Hepatocyte (in vitro differentiated cells): ENCODE results near the gene ECT2. TPM values are rescaled to one million over a fixed set of nuclear protein-coding genes. Genes with fewer than 3 reads are reported as not detected.

ENCODE experiments used
- DNase-seq: peaks from one replicate; pipeline ENCODE4 v3.0.0-alpha.2; 2016; ENCODE audit warnings: low spot score
- H2AFZ ChIP-seq: fragments of 200-600 bp; sonication (generic); 2 replicates; pipeline ENCODE4 v1.6.0; 2016; ENCODE audit warnings: antibody characterized with exemption, mild to moderate bottlenecking
- H3K27ac ChIP-seq: fragments of 200-600 bp; sonication (generic); 2 replicates; pipeline ENCODE4 v1.5.1; 2016; ENCODE audit warnings: mild to moderate bottlenecking
- H3K27me3 ChIP-seq: fragments of 200-600 bp; sonication (generic); 2 replicates; pipeline ENCODE4 v1.6.1; 2016
- H3K36me3 ChIP-seq: fragments of 200-600 bp; sonication (generic); replicated peaks from 2 replicates; pipeline ENCODE4 v1.5.1; 2016; ENCODE audit warnings: low read depth; ENCODE audit not compliant: insufficient read depth
- H3K4me1 ChIP-seq: fragments of 200-600 bp; sonication (generic); 2 replicates; pipeline ENCODE4 v1.5.1; 2016; ENCODE audit warnings: mild to moderate bottlenecking, moderate library complexity; ENCODE audit not compliant: insufficient read depth
- H3K4me2 ChIP-seq: fragments of 200-600 bp; sonication (generic); 2 replicates; pipeline ENCODE4 v1.6.0; 2016
- H3K4me3 ChIP-seq: fragments of 200-600 bp; sonication (generic); 2 replicates; pipeline ENCODE4 v1.5.1; 2016; ENCODE audit warnings: mild to moderate bottlenecking
- H3K79me2 ChIP-seq: fragments of 200-600 bp; sonication (generic); 2 replicates; pipeline ENCODE4 v1.6.0; 2017; ENCODE audit warnings: mild to moderate bottlenecking
- H3K9me2 ChIP-seq: fragments of 200-600 bp; sonication (generic); replicated peaks from 2 replicates; pipeline ENCODE4 v1.6.0; 2017; ENCODE audit warnings: mild to moderate bottlenecking; ENCODE audit not compliant: insufficient read depth
- H3K9me3 ChIP-seq: fragments of 200-600 bp; sonication (generic); 2 replicates; pipeline ENCODE4 v1.5.1; 2016; ENCODE audit warnings: low read depth, mild to moderate bottlenecking
- H4K20me1 ChIP-seq: fragments of 200-600 bp; sonication (generic); 2 replicates; pipeline ENCODE4 v1.6.0; 2016; ENCODE audit warnings: mild to moderate bottlenecking; ENCODE audit not compliant: insufficient read depth, poor library complexity, severe bottlenecking
- CTCF ChIP-seq: fragments of 200-600 bp; sonication (generic); IDR thresholded peaks from 2 replicates; pipeline ENCODE4 v1.5.1; 2016; ENCODE audit warnings: antibody characterized with exemption, mild to moderate bottlenecking; ENCODE audit not compliant: poor library complexity
- EZH2 ChIP-seq: fragments of 200-600 bp; sonication (generic); IDR thresholded peaks from 2 replicates; pipeline ENCODE4 v1.6.1; 2016; ENCODE audit warnings: antibody characterized with exemption, mild to moderate bottlenecking, borderline replicate concordance
- EZH2phosphoT487 ChIP-seq: fragments of 200-600 bp; sonication (generic); IDR thresholded peaks from one replicate; pipeline ENCODE4 v1.6.1; 2018; ENCODE audit warnings: antibody characterized with exemption, mild to moderate bottlenecking, low read depth, moderate library complexity; ENCODE audit not compliant: unreplicated experiment, severe bottlenecking
- WGBS: methylation state at CpG from one replicate; pipeline ENCODE4 v1.1.6; 2016; ENCODE audit warnings: low lambda C conversion rate; ENCODE audit errors: missing lambda C conversion rate; 5-methylcytosine and 5-hydroxymethylcytosine counted together
- polyA plus RNA-seq: library from polyadenylated mRNA; unstranded; fragments of >200 nt; fragmentation: Nextera tagmentation; extraction: Ambion mirVana; gene quantifications from 2 replicates; pipeline ENCODE4 v1.2.1, GENCODE V29; 2016
- total RNA-seq: library from RNA; depleted of rRNA; stranded (reverse); fragments of >200 nt; gene quantifications from 2 replicates; pipeline ENCODE4 v1.2.3, GENCODE V29; 2014

The ECT2 gene
- total and polyA plus RNA-seq, 2 experiments from 2014 or later = 9.3 to 16.7 TPM

GRCh38 chr3:172704001-172704400 is 46.5 kb upstream of the ECT2 start:
- no peak for DNase-seq
- Histone ChIP-seq H3K9me2 (no peaks in the 10 kb centered on the region), H3K27me3 (no peaks in the 10 kb centered on the region), H3K27ac (no peak overlapping the region), H3K36me3 (no peaks in the 10 kb centered on the region), H3K4me2 (no peak overlapping the region), H3K9me3 (no peaks in the 10 kb centered on the region), H4K20me1 (no peaks in the 10 kb centered on the region), H3K4me1 (no peaks in the 10 kb centered on the region), H3K4me3 (no peak overlapping the region), H2AFZ (no peak overlapping the region), H3K79me2 (peaks cover 32% of the 10 kb centered on the region)
- 57% methylated on average over 1 of the region's 1 CpG for WGBS
- TF ChIP-seq EZH2phosphoT487 = no peak
- TF ChIP-seq CTCF = no peak
- TF ChIP-seq EZH2 = no peak

- Histone ChIP-seq H3K4me2 (no peak overlapping the region), H3K79me2 (peaks cover 23% of the 10 kb centered on the region), H3K9me3 (no peaks in the 10 kb centered on the region), H4K20me1 (no peaks in the 10 kb centered on the region), H3K9me2 (no peaks in the 10 kb centered on the region), H2AFZ (no peak overlapping the region), H3K4me3 (no peak overlapping the region), H3K4me1 (no peaks in the 10 kb centered on the region), H3K27me3 (no peaks in the 10 kb centered on the region), H3K36me3 (no peaks in the 10 kb centered on the region), H3K27ac (no peak overlapping the region)
- no peak for DNase-seq
- TF ChIP-seq EZH2 (no peak), EZH2phosphoT487 (no peak)
- 82% methylated on average over 4 of the region's 4 CpGs for WGBS
Observed at GRCh38 chr3:172705170-172705569, 45.4 kb upstream of the ECT2 start.

GRCh38 chr3:172707030-172707429 is 43.5 kb upstream of the ECT2 start:
- no peaks in the 10 kb centered on the region for H4K20me1 ChIP-seq
- no peaks in the 10 kb centered on the region for H3K27me3 ChIP-seq
- H3K4me3 ChIP-seq = no peak overlapping the region
- H3K79me2 ChIP-seq = peaks cover 15% of the 10 kb centered on the region
- H2AFZ ChIP-seq = no peak overlapping the region
- H3K9me3 ChIP-seq = no peaks in the 10 kb centered on the region
- H3K4me2 ChIP-seq = no peak overlapping the region
- no peak for DNase-seq
- H3K36me3 ChIP-seq = no peaks in the 10 kb centered on the region
- H3K9me2 ChIP-seq = no peaks in the 10 kb centered on the region
- WGBS = 67% methylated on average over 2 of the region's 2 CpGs
- TF ChIP-seq EZH2 (no peak), EZH2phosphoT487 (no peak), CTCF (no peak)
- no peaks in the 10 kb centered on the region for H3K4me1 ChIP-seq
- no peak overlapping the region for H3K27ac ChIP-seq

GRCh38 chr3:172707967-172708366 is 42.6 kb upstream of the ECT2 start:
- H3K36me3 ChIP-seq = no peaks in the 10 kb centered on the region
- no peaks in the 10 kb centered on the region for H4K20me1 ChIP-seq
- peaks cover 10% of the 10 kb centered on the region for H3K79me2 ChIP-seq
- no peak overlapping the region for H3K4me2 ChIP-seq
- no peaks in the 10 kb centered on the region for H3K9me2 ChIP-seq
- no peak for DNase-seq
- H2AFZ ChIP-seq = no peak overlapping the region
- H3K4me1 ChIP-seq = no peaks in the 10 kb centered on the region
- H3K27me3 ChIP-seq = no peaks in the 10 kb centered on the region
- H3K9me3 ChIP-seq = no peaks in the 10 kb centered on the region
- 94% methylated on average over 1 of the region's 1 CpG for WGBS
- no peak overlapping the region for H3K27ac ChIP-seq
- no peak overlapping the region for H3K4me3 ChIP-seq
- TF ChIP-seq EZH2 (no peak), EZH2phosphoT487 (no peak), CTCF (no peak)
